ENCODE data around the gene ANKMY2. TPM values are rescaled to one million over a fixed set of nuclear protein-coding genes. Genes with fewer than 3 reads are reported as not detected.

The ANKMY2 gene
- polyA plus RNA-seq, 1 donor from 2014 or later: 94.7 TPM

DNA sequence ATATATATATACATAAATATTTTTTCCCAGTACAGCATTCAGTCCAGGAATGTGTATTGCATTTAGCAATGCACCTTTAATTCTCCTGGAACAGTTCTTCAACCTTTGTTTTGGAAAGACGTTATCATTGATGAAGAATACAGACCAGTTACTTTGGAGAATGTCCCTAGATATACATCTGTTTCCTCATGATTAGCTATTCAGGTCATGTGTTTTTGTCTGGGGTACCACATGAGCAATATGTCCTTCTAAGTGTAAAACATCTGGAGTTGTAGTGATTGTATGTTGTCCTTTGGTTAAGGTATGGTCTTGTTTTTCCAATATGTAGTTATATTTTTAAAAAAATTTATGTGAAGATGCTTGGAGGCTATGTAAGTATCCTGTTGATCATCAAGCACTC, 10.6 kb upstream of the ANKMY2 start:
- Histone ChIP-seq H4K20me1 (ENCODE audit: insufficient read depth) (peaks cover 3% of the 10 kb centered on the region), H3K9me2 (ENCODE audit: insufficient read depth, low read length) (no peaks in the 10 kb centered on the region), H3F3A (ENCODE audit: insufficient read depth, low read length, poor library complexity, severe bottlenecking) (no peaks in the 10 kb centered on the region)

DNA sequence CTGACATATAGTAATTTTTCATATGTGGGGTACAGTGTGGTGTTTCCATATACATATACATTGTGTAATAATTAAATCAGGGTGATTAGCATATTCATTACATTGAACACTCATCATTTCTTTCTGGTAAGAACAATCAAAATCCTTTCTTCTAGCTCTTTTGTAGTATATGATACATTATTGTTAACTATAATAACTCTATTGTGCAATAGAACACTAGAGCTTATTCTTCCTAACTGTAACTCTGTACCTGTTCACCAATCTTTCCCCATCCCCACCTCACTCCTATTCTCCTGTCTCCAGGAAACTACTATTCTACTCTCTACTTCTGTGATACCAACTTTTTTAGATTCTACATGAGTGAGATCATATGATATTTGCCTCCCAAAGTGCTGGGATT, 9.8 kb upstream of the ANKMY2 start:
- no peak overlapping the region for H3K9ac ChIP-seq (ENCODE audit: low read length)
- peaks cover 3% of the 10 kb centered on the region for H4K20me1 ChIP-seq (ENCODE audit: insufficient read depth)
- no peaks in the 10 kb centered on the region for H3K9me2 ChIP-seq (ENCODE audit: insufficient read depth, low read length)
- no peaks in the 10 kb centered on the region for H3K9me3 ChIP-seq (ENCODE audit: low read length)
- no peaks in the 10 kb centered on the region for H3K36me3 ChIP-seq (ENCODE audit: insufficient read depth, low read length)
- no peak overlapping the region for H3K27ac ChIP-seq (ENCODE audit: low read length)
- H3K4me3 ChIP-seq (ENCODE audit: low read length): no peak overlapping the region
- H2AFZ ChIP-seq (ENCODE audit: low read depth, low read length): no peak overlapping the region
- H3F3A ChIP-seq (ENCODE audit: insufficient read depth, low read length, poor library complexity, severe bottlenecking): no peaks in the 10 kb centered on the region
- peaks cover 64% of the 10 kb centered on the region for H3K79me2 ChIP-seq (replicated peaks; ENCODE audit: insufficient read depth, low read length)
- no peaks in the 10 kb centered on the region for H3K27me3 ChIP-seq (ENCODE audit: insufficient read depth, low read depth, low read length)
- H3K4me2 ChIP-seq (ENCODE audit: low read length): no peak overlapping the region
- TF ChIP-seq TAF1 (IDR thresholded peaks at IDR 0.05; ENCODE audit: low read depth): no peak

More for the DNA sequence above, 10.6 kb upstream of the ANKMY2 start:
- Histone ChIP-seq H3K36me3 (ENCODE audit: insufficient read depth, low read length) (no peaks in the 10 kb centered on the region), H3K4me3 (ENCODE audit: low read length) (no peak overlapping the region), H3K27me3 (ENCODE audit: insufficient read depth, low read depth, low read length) (no peaks in the 10 kb centered on the region), H3K4me2 (ENCODE audit: low read length) (no peak overlapping the region), H3K27ac (ENCODE audit: low read length) (no peak overlapping the region), H3K9ac (ENCODE audit: low read length) (no peak overlapping the region), H2AFZ (ENCODE audit: low read depth, low read length) (no peak overlapping the region), H3K79me2 (replicated peaks; ENCODE audit: insufficient read depth, low read length) (peaks cover 64% of the 10 kb centered on the region), H3K9me3 (ENCODE audit: low read length) (no peaks in the 10 kb centered on the region)
- TF ChIP-seq SMC3 (conservative IDR thresholded peaks at IDR 0.05; ENCODE audit: poor library complexity): no peak
- TF ChIP-seq, protein P1, sequence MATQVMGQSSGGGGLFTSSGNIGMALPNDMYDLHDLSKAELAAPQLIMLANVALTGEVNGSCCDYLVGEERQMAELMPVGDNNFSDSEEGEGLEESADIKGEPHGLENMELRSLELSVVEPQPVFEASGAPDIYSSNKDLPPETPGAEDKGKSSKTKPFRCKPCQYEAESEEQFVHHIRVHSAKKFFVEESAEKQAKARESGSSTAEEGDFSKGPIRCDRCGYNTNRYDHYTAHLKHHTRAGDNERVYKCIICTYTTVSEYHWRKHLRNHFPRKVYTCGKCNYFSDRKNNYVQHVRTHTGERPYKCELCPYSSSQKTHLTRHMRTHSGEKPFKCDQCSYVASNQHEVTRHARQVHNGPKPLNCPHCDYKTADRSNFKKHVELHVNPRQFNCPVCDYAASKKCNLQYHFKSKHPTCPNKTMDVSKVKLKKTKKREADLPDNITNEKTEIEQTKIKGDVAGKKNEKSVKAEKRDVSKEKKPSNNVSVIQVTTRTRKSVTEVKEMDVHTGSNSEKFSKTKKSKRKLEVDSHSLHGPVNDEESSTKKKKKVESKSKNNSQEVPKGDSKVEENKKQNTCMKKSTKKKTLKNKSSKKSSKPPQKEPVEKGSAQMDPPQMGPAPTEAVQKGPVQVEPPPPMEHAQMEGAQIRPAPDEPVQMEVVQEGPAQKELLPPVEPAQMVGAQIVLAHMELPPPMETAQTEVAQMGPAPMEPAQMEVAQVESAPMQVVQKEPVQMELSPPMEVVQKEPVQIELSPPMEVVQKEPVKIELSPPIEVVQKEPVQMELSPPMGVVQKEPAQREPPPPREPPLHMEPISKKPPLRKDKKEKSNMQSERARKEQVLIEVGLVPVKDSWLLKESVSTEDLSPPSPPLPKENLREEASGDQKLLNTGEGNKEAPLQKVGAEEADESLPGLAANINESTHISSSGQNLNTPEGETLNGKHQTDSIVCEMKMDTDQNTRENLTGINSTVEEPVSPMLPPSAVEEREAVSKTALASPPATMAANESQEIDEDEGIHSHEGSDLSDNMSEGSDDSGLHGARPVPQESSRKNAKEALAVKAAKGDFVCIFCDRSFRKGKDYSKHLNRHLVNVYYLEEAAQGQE (IDR thresholded peaks at IDR 0.05; ENCODE audit: borderline replicate concordance): no peak

DNA sequence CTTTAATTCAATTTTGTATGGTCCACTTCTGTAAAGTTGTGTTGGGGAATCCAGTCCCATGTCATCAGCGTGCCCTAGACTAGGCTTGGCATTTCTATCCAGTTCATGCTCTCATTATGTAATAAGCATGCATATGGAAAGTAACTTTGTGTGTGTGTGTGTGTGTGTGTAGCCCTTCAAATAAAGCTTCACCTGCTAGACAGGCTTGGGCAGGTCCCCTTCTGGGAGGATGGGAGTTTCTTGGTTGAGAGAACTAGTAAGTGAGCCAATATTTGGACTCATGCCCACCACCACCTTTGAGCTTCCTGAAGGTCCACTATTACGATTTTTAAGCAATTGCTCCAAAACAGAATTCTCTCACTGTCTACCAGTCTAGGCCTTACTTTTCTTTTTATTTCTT, 7.3 kb upstream of the ANKMY2 start:
- Histone ChIP-seq H3K4me2 (ENCODE audit: low read length) (no peak overlapping the region), H3K27me3 (ENCODE audit: insufficient read depth, low read depth, low read length) (no peaks in the 10 kb centered on the region), H4K20me1 (ENCODE audit: insufficient read depth) (peaks cover 5% of the 10 kb centered on the region), H3K79me2 (replicated peaks; ENCODE audit: insufficient read depth, low read length) (peaks cover 82% of the 10 kb centered on the region), H3K9me2 (ENCODE audit: insufficient read depth, low read length) (no peaks in the 10 kb centered on the region), H3F3A (ENCODE audit: insufficient read depth, low read length, poor library complexity, severe bottlenecking) (no peaks in the 10 kb centered on the region), H3K9me3 (ENCODE audit: low read length) (no peaks in the 10 kb centered on the region), H2AFZ (ENCODE audit: low read depth, low read length) (no peak overlapping the region), H3K27ac (ENCODE audit: low read length) (no peak overlapping the region), H3K36me3 (ENCODE audit: insufficient read depth, low read length) (no peaks in the 10 kb centered on the region), H3K9ac (ENCODE audit: low read length) (no peak overlapping the region), H3K4me3 (ENCODE audit: low read length) (no peak overlapping the region)
- TF ChIP-seq EZH2 (IDR thresholded peaks at IDR 0.05; ENCODE audit: borderline replicate concordance, insufficient read depth, low read length, poor library complexity, severe bottlenecking) (no peak), TAF1 (IDR thresholded peaks at IDR 0.05; ENCODE audit: low read depth) (no peak), POLR2AphosphoS5 (IDR thresholded peaks at IDR 0.05) (no peak), RAD21 (conservative IDR thresholded peaks at IDR 0.05) (no peak), SMC3 (conservative IDR thresholded peaks at IDR 0.05; ENCODE audit: poor library complexity) (no peak), EP300 (conservative IDR thresholded peaks at IDR 0.05; ENCODE audit: poor library complexity, severe bottlenecking) (no peak), MXI1 (conservative IDR thresholded peaks at IDR 0.05; ENCODE audit: poor library complexity, severe bottlenecking) (no peak)
- TF ChIP-seq, protein P2, sequence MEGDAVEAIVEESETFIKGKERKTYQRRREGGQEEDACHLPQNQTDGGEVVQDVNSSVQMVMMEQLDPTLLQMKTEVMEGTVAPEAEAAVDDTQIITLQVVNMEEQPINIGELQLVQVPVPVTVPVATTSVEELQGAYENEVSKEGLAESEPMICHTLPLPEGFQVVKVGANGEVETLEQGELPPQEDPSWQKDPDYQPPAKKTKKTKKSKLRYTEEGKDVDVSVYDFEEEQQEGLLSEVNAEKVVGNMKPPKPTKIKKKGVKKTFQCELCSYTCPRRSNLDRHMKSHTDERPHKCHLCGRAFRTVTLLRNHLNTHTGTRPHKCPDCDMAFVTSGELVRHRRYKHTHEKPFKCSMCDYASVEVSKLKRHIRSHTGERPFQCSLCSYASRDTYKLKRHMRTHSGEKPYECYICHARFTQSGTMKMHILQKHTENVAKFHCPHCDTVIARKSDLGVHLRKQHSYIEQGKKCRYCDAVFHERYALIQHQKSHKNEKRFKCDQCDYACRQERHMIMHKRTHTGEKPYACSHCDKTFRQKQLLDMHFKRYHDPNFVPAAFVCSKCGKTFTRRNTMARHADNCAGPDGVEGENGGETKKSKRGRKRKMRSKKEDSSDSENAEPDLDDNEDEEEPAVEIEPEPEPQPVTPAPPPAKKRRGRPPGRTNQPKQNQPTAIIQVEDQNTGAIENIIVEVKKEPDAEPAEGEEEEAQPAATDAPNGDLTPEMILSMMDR (IDR thresholded peaks at IDR 0.05; ENCODE audit: poor library complexity, severe bottlenecking): no peak
- TF ChIP-seq, protein P1 (IDR thresholded peaks at IDR 0.05; ENCODE audit: borderline replicate concordance): no peak
